Heart left ventricle (tissue), 16 donors: ENCODE data around the gene DEAF1. TPM values are rescaled to one million over a fixed set of nuclear protein-coding genes. Genes with fewer than 3 reads are reported as not detected.

ENCODE experiments used
- ATAC-seq, 4 donors: fragments of 200-7000 bp; cut with Tn5 transposase; one replicate each; pipeline ENCODE4 v1.9.1; 2020 to 2022; ENCODE audit warnings: moderate library complexity in 4 of 4, mild to moderate bottlenecking in 3 of 4, moderate number of reproducible peaks in 1 of 4
- DNase-seq, 5 donors: peaks; one replicate each; pipeline ENCODE4 v3.0.0-alpha.2; 2020
- H3K27ac ChIP-seq, 12 donors: fragments of 200-600 bp; sonication (generic) in 4 of 12; one replicate each; pipeline versions ENCODE4 v1.5.0 to v1.8.0; 2016 to 2022; ENCODE audit warnings: mild to moderate bottlenecking in 2 of 12
- H3K27me3 ChIP-seq, 9 donors: fragments of 200-600 bp; sonication (generic) in 2 of 9; one replicate each; pipeline versions ENCODE4 v1.5.1 to v1.8.0; 2016 to 2022; ENCODE audit warnings: mild to moderate bottlenecking in 3 of 9
- H3K36me3 ChIP-seq, 9 donors: fragments of 200-600 bp; sonication (generic) in 2 of 9; one replicate each; pipeline versions ENCODE4 v1.5.0 to v1.8.0; 2018 to 2022; ENCODE audit warnings: mild to moderate bottlenecking in 2 of 9
- H3K4me1 ChIP-seq, 12 donors: fragments of 200-600 bp; sonication (generic) in 4 of 12; one replicate each; pipeline versions ENCODE4 v1.5.0 to v1.8.0; 2016 to 2022; ENCODE audit warnings: mild to moderate bottlenecking in 3 of 12
- H3K4me3 ChIP-seq, 12 donors: fragments of 200-600 bp; sonication (generic) in 4 of 12; one replicate each; pipeline versions ENCODE4 v1.5.0 to v1.8.0; 2017 to 2022; ENCODE audit warnings: mild to moderate bottlenecking in 9 of 12, moderate library complexity in 4 of 12
- H3K9me3 ChIP-seq, 12 donors: fragments of 200-600 bp; sonication (generic) in 4 of 12; one replicate each; pipeline versions ENCODE4 v1.5.0 to v1.8.0; 2016 to 2022; ENCODE audit warnings: mild to moderate bottlenecking in 1 of 12
- POLR2A ChIP-seq, 2 donors: fragments of 450-650 bp; IDR thresholded peaks; one replicate each; pipeline ENCODE4 v1.6.1; 2017; ENCODE audit warnings: antibody characterized with exemption in 2 of 2, mild to moderate bottlenecking in 2 of 2, moderate library complexity in 2 of 2
- WGBS, 4 donors: extraction: QIAGEN DNeasy Blood & Tissue Kit in 2 of 4; methylation state at CpG; one replicate each; pipeline versions ENCODE4 v1.1.5 to v1.1.7; 2013 to 2018; 5-methylcytosine and 5-hydroxymethylcytosine counted together
- intact Hi-C, 10 donors: fragments of 100-400 bp; cut with DNase I; formaldehyde crosslinking; loops; one replicate each; pipeline versions ENCODE4 v1.11.1 to v1.14.2; 2022
- polyA plus RNA-seq, 2 donors: library from polyadenylated mRNA; stranded (reverse); fragments of 200-250 nt; gene quantifications; one replicate each; pipeline ENCODE4 v1.2.3, GENCODE V29; 2013
- total RNA-seq, 9 donors: library from RNA; depleted of rRNA in 2 of 9; stranded (reverse); fragments of >200 nt in 2 of 9; fragmentation: NEBNext Ultra II Directional in 3 of 9; extraction: Animal tissue kit (Norgen Biotek cat#: 25700) in 3 of 9; gene quantifications; one replicate each; pipeline versions ENCODE4 v1.1.0 to v1.2.4, GENCODE V29; 2016 to 2023
- TF ChIP-seq, protein P1 (sequence below), 12 donors: fragments of 200-600 bp; sonication (generic) in 4 of 12; IDR thresholded peaks; one replicate each; pipeline versions ENCODE4 v1.5.0 to v1.8.0; 2018 to 2022; ENCODE audit warnings: antibody characterized with exemption in 12 of 12, mild to moderate bottlenecking in 5 of 12
- donor health status: ischemic (EF 13 %, LVEDD 7.1; RV severe dilation, severe dysfunction).
- donor health status: healthy with polysubstance abuse.
- donor health status: DM: no; HTN: yes; CAD: no.
- donor health status: DM: no; HTN: no; CAD: no.
- donor health status: ischemic (EF 25% LVEDD 6.9; RV normal size, moderate dysfunction).
- donor health status: ischemic (EF 25% LVEDD 5.7; RV mildly dilated, moderate dysfunction).
- donor health status: healthy.
- donor health status: DM: yes; HTN: yes; CAD: no.
- donor health status: ischemic (EF 35%, LVEDD 5.7; RV mildly dilated, moderate dysfunction).
- donor health status: nonischemic (EF 11% LVEDD 7.7; RV severe dilation, severe dysfunction).
- donor health status: DM: yes; HTN: yes; CAD: no.
- donor health status: PGD.
- donor health status: ischemic (EF 29% LVEDD 5.4; RV normal size, mild dysfunction).
- donor health status: nonischemic (EF 23%, LVEDD 6.1; RV moderate dilation, normal function).

The DEAF1 gene
- total and polyA plus RNA-seq, 11 donors: 11.8 to 25.6 (median 15.1) TPM

DNA sequence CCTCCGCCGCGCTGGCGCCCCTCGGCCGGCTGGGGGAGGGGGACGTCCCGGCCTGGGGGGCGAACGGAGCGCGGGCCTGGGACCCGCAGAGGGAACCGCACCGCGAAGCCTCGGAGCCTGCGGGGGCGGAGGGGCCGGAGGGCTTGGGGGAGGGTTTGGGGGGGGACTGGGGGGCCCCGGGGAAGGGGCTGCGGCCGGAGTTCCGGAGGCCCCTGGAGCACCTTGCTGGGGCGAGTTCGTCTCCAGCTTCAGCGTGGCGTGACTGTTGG lies 67.8 kb downstream of the DEAF1 start:
- TF ChIP-seq POLR2A (IDR thresholded peaks at IDR 0.05): no peak
- TF ChIP-seq, protein P1, sequence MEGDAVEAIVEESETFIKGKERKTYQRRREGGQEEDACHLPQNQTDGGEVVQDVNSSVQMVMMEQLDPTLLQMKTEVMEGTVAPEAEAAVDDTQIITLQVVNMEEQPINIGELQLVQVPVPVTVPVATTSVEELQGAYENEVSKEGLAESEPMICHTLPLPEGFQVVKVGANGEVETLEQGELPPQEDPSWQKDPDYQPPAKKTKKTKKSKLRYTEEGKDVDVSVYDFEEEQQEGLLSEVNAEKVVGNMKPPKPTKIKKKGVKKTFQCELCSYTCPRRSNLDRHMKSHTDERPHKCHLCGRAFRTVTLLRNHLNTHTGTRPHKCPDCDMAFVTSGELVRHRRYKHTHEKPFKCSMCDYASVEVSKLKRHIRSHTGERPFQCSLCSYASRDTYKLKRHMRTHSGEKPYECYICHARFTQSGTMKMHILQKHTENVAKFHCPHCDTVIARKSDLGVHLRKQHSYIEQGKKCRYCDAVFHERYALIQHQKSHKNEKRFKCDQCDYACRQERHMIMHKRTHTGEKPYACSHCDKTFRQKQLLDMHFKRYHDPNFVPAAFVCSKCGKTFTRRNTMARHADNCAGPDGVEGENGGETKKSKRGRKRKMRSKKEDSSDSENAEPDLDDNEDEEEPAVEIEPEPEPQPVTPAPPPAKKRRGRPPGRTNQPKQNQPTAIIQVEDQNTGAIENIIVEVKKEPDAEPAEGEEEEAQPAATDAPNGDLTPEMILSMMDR (IDR thresholded peaks at IDR 0.05): no peak
- Histone ChIP-seq H3K27me3 (peaks cover 6 to 28% (median 15%) of the 10 kb centered on the region in 9 donors), H3K4me3 (peak overlapping the region in 1 of 12 donors; percentile 22), H3K36me3 (peaks cover 0 to 3% (median 0%) of the 10 kb centered on the region in 9 donors), H3K4me1 (peaks cover 0 to 16% (median 0%) of the 10 kb centered on the region in 12 donors), H3K27ac (no peak overlapping the region), H3K9me3 (no peaks in the 10 kb centered on the region)
- DNase-seq: no peak
- intact Hi-C loops: loop anchor here in 1 of 10 donors (5.0 kb wide), 1 partner anchor 70 kb away; no protein-coding TSS in a partner anchor
- ATAC-seq: no peak
- 18 to 63% (median 43%) methylated on average over 8 to 28 of the region's 28 CpGs for WGBS, 4 donors

DNA sequence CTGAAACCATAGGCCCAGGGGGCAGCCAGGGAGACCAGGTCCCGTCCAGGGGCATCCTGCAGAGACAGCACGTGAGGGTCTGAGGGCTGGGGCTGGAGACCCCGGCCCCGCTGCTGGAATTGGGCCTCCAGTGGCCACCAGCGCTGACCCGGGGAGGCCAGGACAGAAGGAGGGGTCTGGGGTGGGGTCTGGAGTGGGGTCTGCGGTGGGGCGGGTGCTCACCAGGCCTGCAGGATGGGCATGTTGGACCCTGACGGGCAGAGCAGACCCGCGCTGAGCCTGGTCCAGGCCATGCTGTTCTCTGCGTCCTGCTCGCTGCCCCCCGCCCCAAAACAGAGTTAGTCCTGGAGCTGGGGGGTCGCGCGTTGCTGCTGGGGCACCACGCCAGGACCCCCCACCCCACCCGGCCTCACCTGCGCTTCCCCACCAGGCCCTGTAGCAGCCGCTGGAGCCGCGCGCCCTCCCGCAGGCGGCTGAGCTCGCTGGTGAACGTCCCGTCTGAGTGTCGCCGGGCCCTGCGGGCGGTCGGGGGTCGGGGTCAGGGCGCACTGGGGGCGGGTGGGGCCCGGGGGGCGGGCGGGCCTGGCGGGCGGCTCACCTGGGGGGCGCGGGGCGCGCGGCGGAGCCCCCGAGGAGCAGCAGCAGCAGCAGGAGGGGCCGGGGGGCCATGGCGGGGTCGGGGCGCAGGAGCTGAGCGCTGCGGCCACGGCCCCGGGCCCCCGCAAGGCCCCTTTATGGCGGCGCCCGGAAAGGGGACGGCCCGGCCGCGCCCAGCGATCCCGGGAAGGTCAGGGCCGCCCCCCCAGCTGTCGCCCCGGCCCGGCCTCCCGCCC lies 68.3 kb downstream of the DEAF1 start, which contains the start of gene SCT:
Gene SCT (minus strand): TSS at position 707 of the 833 bp plus-strand sequence. CDS start 38 bp downstream, at position 669.
- H3K27me3 ChIP-seq: peaks cover 6 to 28% (median 15%) of the 10 kb centered on the region in 9 donors
- DNase-seq (peak in 2 of 5 donors; percentile 6 to 16), ATAC-seq (no peak)
- no peak within 1 kb of the TSS for H3K27ac ChIP-seq
- TF ChIP-seq, protein P1 (IDR thresholded peaks at IDR 0.05): no peak
- no peak for TF ChIP-seq POLR2A (IDR thresholded peaks at IDR 0.05)
- H3K36me3 ChIP-seq: peaks cover 0 to 3% (median 0%) of the 10 kb centered on the region in 9 donors
- intact Hi-C loops: loop anchor here in 1 of 10 donors (5.0 kb wide), 1 partner anchor 69 kb away; no protein-coding TSS in a partner anchor
- no peaks in the 10 kb centered on the region for H3K9me3 ChIP-seq
- WGBS, 4 donors: 10 to 54% (median 12%) methylated on average over 8 to 72 of the region's 72 CpGs; no CpG with 5 or more reads in 1 of the 4 donors
- peaks cover 0 to 16% (median 0%) of the 10 kb centered on the region in 12 donors for H3K4me1 ChIP-seq
- peak within 1 kb of the TSS in 1 of 12 donors; percentile 22 for H3K4me3 ChIP-seq

GRCh38 chr11:625636-626268 lies 69.3 kb downstream of the DEAF1 start:
- ATAC-seq: peak in 1 of 4 donors; percentile 7
- peak in 2 of 5 donors; percentile 6 to 14 for DNase-seq
- peaks cover 0 to 3% (median 0%) of the 10 kb centered on the region in 9 donors for H3K36me3 ChIP-seq
- 82 to 92% (median 85%) methylated on average over 19 to 22 of the region's 22 CpGs for WGBS, 4 donors
- H3K4me3 ChIP-seq: no peak overlapping the region
- H3K27me3 ChIP-seq: peaks cover 6 to 28% (median 15%) of the 10 kb centered on the region in 9 donors
- H3K27ac ChIP-seq: no peak overlapping the region
- H3K4me1 ChIP-seq: peaks cover 0 to 16% (median 0%) of the 10 kb centered on the region in 12 donors
- intact Hi-C loops: loop anchor here in 1 of 10 donors (5.0 kb wide), 1 partner anchor 68 kb away; no protein-coding TSS in a partner anchor
- TF ChIP-seq, protein P1 (IDR thresholded peaks at IDR 0.05): no peak
- TF ChIP-seq POLR2A (IDR thresholded peaks at IDR 0.05): no peak
- no peaks in the 10 kb centered on the region for H3K9me3 ChIP-seq
